ENCODE data around the gene ST13. TPM values are rescaled to one million over a fixed set of nuclear protein-coding genes. Genes with fewer than 3 reads are reported as not detected.
"Not testable (repeated sequence)": the region's sequence is repeated elsewhere in the genome, so short reads cannot be mapped to it uniquely, and the experiment has no call there.

Gene ST13
- total and polyA plus RNA-seq, 9 of the 15 experiments (the other 6 are each of a cell fraction or from before 2014, with no cell fraction given): 53.6 to 311 (median 195) TPM

DNA sequence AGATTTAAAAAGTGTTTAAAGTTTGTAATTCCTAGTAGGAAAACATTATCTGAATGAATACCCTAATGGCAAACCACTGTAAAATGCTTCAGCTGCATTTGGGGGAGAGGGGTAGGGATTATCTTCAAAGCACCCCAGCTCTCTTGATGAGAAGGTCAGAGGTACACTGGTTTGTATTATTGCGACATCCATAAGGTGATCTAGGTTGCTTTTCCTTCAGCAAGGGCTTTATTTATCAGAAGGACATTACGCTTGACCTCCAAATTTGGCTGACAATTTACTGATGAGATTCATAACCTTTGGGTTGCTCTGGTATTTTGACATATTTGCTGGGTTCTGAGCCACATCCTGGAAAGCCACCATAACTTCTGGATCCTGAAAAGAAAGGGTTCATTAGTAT lies 30.1 kb downstream of the ST13 start:
- H3K4me2 ChIP-seq (ENCODE audit: insufficient read depth, low read length); H3K27ac ChIP-seq (ENCODE audit: extremely low read depth, low read depth, low read length); intact Hi-C loops (cut with micrococcal nuclease); CTCF ChIA-PET (ENCODE audit: low intra/inter-chr PET ratio); H3K79me2 ChIP-seq (ENCODE audit: control insufficient read depth, insufficient read depth, low read length); FAIRE-seq; POLR2A ChIA-PET; H3K9me3 ChIP-seq (replicated peaks; ENCODE audit: control insufficient read depth, insufficient read depth, low read depth, low read length); H3K27me3 ChIP-seq (ENCODE audit: control insufficient read depth in 2 of 2, insufficient read depth in 2 of 2, low read length in 2 of 2); in situ Hi-C loops (cut with MboI); H4K20me1 ChIP-seq (replicated peaks; ENCODE audit: control insufficient read depth, insufficient read depth, low read length); DNase-seq (ENCODE audit: extremely low read depth in 1 of 4, low spot score in 3 of 4); H3K4me1 ChIP-seq (replicated peaks in 1 of 2; ENCODE audit: control insufficient read depth in 2 of 2, insufficient read depth in 2 of 2, low read length in 2 of 2); ATAC-seq; H3K9me1 ChIP-seq (ENCODE audit: control insufficient read depth, insufficient read depth, low read length); H2AFZ ChIP-seq (ENCODE audit: low read depth, low read length); H3K9ac ChIP-seq (ENCODE audit: insufficient read depth in 1 of 2, low read depth in 2 of 2, low read length in 2 of 2); H3K4me3 ChIP-seq; TF ChIP-seq CEBPG (CRISPR knock-in tag; IDR thresholded peaks at IDR 0.05): not testable (repeated sequence)
- peaks cover 58% of the 10 kb centered on the region; the same call in 2 of the 3 replicates for H3K36me3 ChIP-seq (ENCODE audit: control insufficient read depth, insufficient read depth, low read length)
- TSS peak; percentile 78 for BruUV-seq (replicated peaks)
- TF ChIP-seq CEBPB (tag; IDR thresholded peaks at IDR 0.05): peak; percentile 79
- TF ChIP-seq CEBPG (tag; conservative IDR thresholded peaks at IDR 0.05 in 1 of 2, IDR thresholded peaks at IDR 0.05 in 1 of 2): peak in 1 of 2 experiments; percentile 62; a peak in 1 of 4 replicates
- WGBS (ENCODE audit: insufficient coverage, low coverage, missing lambda C conversion rate): 91% methylated on average over 2 of the region's 2 CpGs

DNA sequence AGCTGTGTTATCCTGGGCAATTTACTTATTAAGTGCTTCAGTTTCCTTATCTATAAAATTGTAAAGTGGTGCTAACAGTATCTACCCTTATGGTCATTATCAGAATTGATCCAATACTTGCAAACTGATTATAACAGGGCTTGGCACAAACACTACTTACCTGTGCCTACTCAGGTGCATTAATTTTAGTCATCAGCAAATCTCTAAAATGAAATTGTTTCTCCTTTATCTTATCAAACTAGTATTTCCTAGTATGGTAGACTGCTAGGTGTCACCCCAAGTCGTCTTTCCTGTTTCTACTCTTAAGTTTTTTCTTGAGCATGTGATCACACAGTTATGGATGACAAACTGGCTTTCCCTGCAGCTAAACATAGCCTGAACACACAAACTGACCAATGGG lies 33.0 kb downstream of the ST13 start:
- ChIA-PET CTCF (ENCODE audit: low intra/inter-chr PET ratio) (interaction anchor here (0.6 kb wide), 1 partner anchor 13 kb away, joined by 3 read pairs; no protein-coding TSS in a partner anchor), POLR2A (interaction anchor here (0.6 to 0.7 kb wide), 3 partner anchors 102 to 1193 kb away, joined by 3 read pairs; no protein-coding TSS in a partner anchor)
- Histone ChIP-seq H4K20me1 (replicated peaks; ENCODE audit: control insufficient read depth, insufficient read depth, low read length) (no peaks in the 10 kb centered on the region), H3K27ac (ENCODE audit: extremely low read depth, low read depth, low read length) (no peak overlapping the region), H3K36me3 (ENCODE audit: control insufficient read depth, insufficient read depth, low read length) (peaks cover 34% of the 10 kb centered on the region; the same call in 2 of the 3 replicates), H2AFZ (ENCODE audit: low read depth, low read length) (no peak overlapping the region), H3K9me3 (replicated peaks; ENCODE audit: control insufficient read depth, insufficient read depth, low read depth, low read length) (no peaks in the 10 kb centered on the region), H3K9me1 (ENCODE audit: control insufficient read depth, insufficient read depth, low read length) (no peaks in the 10 kb centered on the region), H3K79me2 (ENCODE audit: control insufficient read depth, insufficient read depth, low read length) (peaks cover 14% of the 10 kb centered on the region), H3K4me2 (ENCODE audit: insufficient read depth, low read length) (no peak overlapping the region), H3K9ac (ENCODE audit: insufficient read depth in 1 of 2, low read depth in 2 of 2, low read length in 2 of 2) (no peak overlapping the region), H3K4me3 (no peak overlapping the region), H3K27me3 (ENCODE audit: control insufficient read depth in 2 of 2, insufficient read depth in 2 of 2, low read length in 2 of 2) (no peaks in the 10 kb centered on the region), H3K4me1 (replicated peaks in 1 of 2; ENCODE audit: control insufficient read depth in 2 of 2, insufficient read depth in 2 of 2, low read length in 2 of 2) (peaks cover 0 to 8% of the 10 kb centered on the region in 2 experiments; a peak in 2 of 5 replicates)
- ATAC-seq (no peak), DNase-seq (ENCODE audit: extremely low read depth in 1 of 4, low spot score in 3 of 4) (no peak), FAIRE-seq (no peak)
- intact Hi-C loops (cut with micrococcal nuclease): no loop called here
- 50% methylated on average over 1 of the region's 1 CpG for WGBS (ENCODE audit: insufficient coverage, low coverage, missing lambda C conversion rate)
- in situ Hi-C loops (cut with MboI): no loop called here
- BruUV-seq (replicated peaks): no TSS peak
- TF ChIP-seq CBX8 (IDR thresholded peaks at IDR 0.05; ENCODE audit: borderline replicate concordance, extremely low read depth, low read depth, low read length, poor library complexity, severe bottlenecking) (no peak), ZBTB8A (IDR thresholded peaks at IDR 0.05; ENCODE audit: partially characterized antibody) (no peak), CBFB (CRISPR knock-in tag; IDR thresholded peaks at IDR 0.05) (no peak)
- TF ChIP-seq, protein P1, sequence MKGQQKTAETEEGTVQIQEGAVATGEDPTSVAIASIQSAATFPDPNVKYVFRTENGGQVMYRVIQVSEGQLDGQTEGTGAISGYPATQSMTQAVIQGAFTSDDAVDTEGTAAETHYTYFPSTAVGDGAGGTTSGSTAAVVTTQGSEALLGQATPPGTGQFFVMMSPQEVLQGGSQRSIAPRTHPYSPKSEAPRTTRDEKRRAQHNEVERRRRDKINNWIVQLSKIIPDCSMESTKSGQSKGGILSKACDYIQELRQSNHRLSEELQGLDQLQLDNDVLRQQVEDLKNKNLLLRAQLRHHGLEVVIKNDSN (CRISPR knock-in tag; IDR thresholded peaks at IDR 0.05): no peak
- TF ChIP-seq, protein P2, sequence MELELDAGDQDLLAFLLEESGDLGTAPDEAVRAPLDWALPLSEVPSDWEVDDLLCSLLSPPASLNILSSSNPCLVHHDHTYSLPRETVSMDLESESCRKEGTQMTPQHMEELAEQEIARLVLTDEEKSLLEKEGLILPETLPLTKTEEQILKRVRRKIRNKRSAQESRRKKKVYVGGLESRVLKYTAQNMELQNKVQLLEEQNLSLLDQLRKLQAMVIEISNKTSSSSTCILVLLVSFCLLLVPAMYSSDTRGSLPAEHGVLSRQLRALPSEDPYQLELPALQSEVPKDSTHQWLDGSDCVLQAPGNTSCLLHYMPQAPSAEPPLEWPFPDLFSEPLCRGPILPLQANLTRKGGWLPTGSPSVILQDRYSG (tag; conservative IDR thresholded peaks at IDR 0.05; ENCODE audit: low read depth): no peak
- TF ChIP-seq, protein P3, sequence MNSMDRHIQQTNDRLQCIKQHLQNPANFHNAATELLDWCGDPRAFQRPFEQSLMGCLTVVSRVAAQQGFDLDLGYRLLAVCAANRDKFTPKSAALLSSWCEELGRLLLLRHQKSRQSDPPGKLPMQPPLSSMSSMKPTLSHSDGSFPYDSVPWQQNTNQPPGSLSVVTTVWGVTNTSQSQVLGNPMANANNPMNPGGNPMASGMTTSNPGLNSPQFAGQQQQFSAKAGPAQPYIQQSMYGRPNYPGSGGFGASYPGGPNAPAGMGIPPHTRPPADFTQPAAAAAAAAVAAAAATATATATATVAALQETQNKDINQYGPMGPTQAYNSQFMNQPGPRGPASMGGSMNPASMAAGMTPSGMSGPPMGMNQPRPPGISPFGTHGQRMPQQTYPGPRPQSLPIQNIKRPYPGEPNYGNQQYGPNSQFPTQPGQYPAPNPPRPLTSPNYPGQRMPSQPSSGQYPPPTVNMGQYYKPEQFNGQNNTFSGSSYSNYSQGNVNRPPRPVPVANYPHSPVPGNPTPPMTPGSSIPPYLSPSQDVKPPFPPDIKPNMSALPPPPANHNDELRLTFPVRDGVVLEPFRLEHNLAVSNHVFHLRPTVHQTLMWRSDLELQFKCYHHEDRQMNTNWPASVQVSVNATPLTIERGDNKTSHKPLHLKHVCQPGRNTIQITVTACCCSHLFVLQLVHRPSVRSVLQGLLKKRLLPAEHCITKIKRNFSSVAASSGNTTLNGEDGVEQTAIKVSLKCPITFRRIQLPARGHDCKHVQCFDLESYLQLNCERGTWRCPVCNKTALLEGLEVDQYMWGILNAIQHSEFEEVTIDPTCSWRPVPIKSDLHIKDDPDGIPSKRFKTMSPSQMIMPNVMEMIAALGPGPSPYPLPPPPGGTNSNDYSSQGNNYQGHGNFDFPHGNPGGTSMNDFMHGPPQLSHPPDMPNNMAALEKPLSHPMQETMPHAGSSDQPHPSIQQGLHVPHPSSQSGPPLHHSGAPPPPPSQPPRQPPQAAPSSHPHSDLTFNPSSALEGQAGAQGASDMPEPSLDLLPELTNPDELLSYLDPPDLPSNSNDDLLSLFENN (IDR thresholded peaks at IDR 0.05; ENCODE audit: low read depth in 2 of 2, low read length in 2 of 2): no peak

Measured in K562 (cell line).